ENCODE data around the gene MAPK8. TPM values are rescaled to one million over a fixed set of nuclear protein-coding genes. Genes with fewer than 3 reads are reported as not detected.

MAPK8 gene
- total RNA-seq, 1 donor from 2014 or later = 46.9 TPM

DNA sequence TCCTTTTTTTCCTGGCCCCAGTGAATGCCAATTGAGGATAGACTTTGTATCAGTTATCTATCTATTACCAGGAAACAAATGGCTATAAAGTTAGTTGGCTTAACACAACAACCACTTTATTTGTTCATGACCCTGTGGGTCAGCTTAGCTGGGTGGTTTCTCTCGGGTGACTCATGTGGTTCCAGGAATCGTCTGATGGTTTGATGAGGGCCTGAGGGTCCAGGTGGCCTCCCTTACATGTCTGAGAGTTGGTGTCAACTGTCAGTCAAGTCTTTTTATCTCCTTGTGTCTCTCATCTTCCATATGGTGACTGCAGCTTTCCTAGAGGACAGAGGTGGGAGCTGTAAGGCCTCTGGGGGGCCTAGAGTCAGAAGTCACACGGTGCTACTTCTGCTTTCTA lies 15.3 kb upstream of the MAPK8 start:
- DNase-seq (ENCODE audit: low read depth, low spot score) = no peak

DNA sequence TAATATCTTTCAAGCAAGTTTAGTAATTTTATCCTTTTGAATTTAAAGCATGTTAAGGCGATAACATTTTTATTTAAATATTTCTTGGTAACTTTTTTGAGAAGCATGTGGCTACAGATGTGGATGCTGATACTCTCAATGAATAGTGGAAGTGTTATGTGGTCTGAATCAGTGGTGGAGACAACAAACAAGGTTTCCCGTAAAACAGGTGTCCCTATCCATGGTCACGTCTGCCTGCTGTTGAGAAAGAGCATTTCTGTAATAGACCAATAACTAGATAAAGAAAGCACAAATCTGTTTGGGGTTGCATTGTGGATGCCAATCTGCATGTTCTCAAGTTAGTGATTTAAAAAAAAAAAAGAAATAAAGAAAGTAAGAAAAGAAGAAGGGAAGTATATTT lies 13.9 kb upstream of the MAPK8 start:
- no peak for DNase-seq (ENCODE audit: low read depth, low spot score)

- no peak for DNase-seq (ENCODE audit: low read depth, low spot score)
Observed at GRCh38 chr10:48294431-48294830, 12.0 kb upstream of the MAPK8 start.

DNA sequence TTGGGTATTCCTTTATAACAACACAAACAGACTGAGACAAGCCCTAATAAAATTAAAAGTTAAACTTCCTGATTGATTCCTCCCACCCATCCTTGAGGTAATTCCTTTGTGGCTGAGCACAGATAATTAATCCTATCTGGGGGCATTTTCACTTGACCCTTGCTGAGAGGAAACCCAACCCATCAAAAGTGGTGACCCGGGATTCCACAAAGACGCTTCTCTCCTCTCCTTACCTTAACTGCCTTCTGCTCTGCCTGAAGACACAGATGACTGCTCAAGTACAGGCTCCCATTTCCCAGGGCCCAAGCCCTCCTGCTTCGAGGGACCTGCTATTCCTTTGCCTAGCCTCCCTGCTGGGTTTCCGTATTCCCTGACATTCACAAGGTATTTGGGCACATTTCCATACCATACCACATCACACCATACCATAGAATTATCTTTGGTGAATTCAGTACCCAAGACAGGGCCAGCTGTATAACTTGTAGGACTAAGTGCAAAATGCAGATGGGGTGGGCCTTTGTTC lies 9.8 kb upstream of the MAPK8 start:
- no peak for DNase-seq (ENCODE audit: low read depth, low spot score)

DNA sequence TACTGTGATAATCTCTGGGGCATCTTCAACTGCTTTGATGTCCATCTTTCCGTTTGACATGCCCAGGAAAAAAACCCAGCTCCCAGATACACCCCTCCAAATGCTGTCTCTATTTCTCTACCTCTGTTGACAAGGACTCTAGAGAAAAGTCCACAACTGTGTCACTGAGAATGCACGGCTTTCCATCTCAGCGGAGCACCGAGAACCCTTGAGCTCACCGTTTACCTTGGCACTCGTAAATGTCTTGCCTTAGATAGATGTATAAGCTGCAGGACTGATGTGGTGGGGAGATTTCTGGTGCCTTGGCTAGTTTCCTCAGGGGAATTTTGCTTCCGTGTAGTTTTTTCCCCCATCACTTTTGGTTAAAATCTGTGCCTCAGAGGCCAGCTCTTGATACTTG lies 7.4 kb upstream of the MAPK8 start:
- no peak for DNase-seq (ENCODE audit: low read depth, low spot score)

- no peak for DNase-seq (ENCODE audit: low read depth, low spot score)
Observed at GRCh38 chr10:48299692-48300091, 6.8 kb upstream of the MAPK8 start.

- DNase-seq (ENCODE audit: low read depth, low spot score) = no peak
Observed at GRCh38 chr10:48300556-48300955, 5.9 kb upstream of the MAPK8 start.

- DNase-seq (ENCODE audit: low read depth, low spot score) = no peak
Observed at GRCh38 chr10:48302515-48303476, 3.7 kb upstream of the MAPK8 start.

- DNase-seq (ENCODE audit: low read depth, low spot score) = no peak
Observed at GRCh38 chr10:48305905-48306264, 592 bp upstream of the MAPK8 start.

DNA sequence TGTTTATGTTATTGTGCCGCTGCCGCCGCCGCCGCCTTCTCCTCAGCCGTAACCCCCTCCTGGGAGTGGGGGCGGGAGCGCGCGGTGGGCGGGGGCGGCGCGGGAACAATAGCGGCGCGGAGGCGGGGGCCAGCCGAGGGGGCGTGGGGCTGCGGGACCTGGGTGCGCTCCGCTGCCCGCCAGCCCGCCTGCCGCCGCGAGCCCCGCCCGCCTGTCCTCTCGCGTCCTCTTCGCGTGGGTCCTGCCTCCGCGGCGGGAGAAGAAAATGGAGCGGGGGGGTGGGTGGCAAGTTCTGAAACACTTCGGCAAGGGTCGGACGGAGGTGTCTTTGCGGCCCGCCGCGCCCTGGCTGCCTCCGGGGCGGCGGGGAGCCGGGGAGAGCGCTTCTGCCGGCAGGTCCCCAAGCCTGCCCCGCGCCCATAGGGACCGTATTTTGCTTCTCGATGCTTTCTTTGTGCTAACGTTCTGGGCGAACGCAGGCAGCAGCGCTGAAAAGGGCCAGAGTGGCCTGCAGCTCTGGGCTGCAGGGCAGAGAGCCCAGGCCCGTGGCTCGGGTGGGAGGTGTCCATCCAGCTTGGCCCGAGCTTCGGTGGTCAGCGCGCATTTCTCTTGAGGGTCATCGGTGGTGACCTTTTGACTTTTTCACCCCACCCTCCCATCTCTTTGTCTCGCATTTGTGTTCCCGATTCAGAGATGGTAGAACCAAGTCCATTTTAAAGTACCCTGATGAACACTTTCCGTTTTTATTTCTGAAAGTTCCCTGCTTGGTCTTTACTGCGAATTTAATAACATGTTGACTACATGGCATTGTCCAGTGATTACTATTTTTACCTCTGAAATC lies 613 bp downstream of the MAPK8 start:
- no peak for DNase-seq (ENCODE audit: low read depth, low spot score)

GRCh38 chr10:48307711-48308018 lies 1.2 kb downstream of the MAPK8 start:
- DNase-seq (ENCODE audit: low read depth, low spot score) = no peak

- no peak for DNase-seq (ENCODE audit: low read depth, low spot score)
Observed at GRCh38 chr10:48309711-48310226, 3.3 kb downstream of the MAPK8 start.

GRCh38 chr10:48314107-48314506 lies 7.6 kb downstream of the MAPK8 start:
- DNase-seq (ENCODE audit: low read depth, low spot score) = no peak

DNA sequence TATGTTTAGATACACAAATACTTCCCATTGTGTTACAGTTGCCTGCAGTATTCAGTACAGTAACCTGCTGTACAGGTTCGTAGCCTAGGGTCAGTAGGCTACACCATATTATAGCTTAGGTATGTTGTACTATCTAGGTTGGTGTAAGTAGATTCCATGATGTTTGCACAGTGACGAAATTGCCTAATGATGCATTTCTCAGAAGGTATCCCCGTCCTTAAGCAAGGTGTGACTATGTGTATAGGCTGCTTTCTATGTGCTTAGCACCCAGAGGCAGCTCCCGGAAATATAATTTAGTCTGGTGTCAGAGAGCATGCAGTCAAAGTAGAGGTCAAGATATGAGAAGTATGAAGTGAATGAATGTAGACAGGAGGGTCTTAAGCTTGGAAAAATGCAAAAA lies 9.8 kb downstream of the MAPK8 start:
- no peak for DNase-seq (ENCODE audit: low read depth, low spot score)

GRCh38 chr10:48317321-48317990 lies 11.0 kb downstream of the MAPK8 start:
- DNase-seq (ENCODE audit: low read depth, low spot score) = no peak

DNA sequence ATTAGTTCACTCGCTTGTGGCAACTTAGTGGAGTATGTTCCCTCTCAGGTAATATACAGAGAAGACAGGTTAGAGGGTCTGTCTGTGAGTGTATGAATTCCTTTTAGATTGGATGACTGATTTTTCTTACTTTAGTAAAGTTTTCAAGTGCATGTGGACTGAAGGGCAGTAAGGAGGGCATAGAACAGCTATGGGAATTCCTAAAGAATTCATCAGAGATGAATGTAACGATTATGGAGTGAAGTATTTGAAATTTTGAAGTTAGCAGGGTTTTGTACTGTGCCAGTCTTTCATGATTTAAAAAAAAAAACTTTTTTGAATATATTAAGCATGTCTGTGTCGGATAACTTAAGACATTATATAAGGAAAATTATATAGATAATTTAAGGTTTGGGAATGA lies 15.5 kb downstream of the MAPK8 start:
- DNase-seq (ENCODE audit: low read depth, low spot score) = no peak

GRCh38 chr10:48324580-48324979 lies 18.1 kb downstream of the MAPK8 start:
- no peak for DNase-seq (ENCODE audit: low read depth, low spot score)

DNA sequence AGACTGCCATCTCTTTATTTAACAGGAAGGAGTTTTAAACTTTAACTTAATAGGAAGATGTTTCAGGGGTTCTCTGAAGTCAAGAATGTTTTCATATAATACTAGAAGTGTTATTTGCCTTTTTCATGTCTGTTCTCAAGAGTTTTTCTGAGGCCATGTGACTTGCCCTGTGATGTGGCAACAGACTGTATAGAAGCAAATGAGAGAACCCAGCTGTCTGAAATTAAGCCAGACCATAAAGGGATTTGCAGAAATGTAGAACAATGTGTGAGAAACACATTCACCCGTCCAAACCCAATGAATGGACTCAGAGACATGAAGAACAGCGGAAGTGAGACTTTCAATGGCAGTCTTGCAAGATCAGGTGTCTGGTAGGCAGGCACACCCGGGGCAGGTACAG lies 23.8 kb downstream of the MAPK8 start:
- DNase-seq (ENCODE audit: low read depth, low spot score) = no peak

- no peak for DNase-seq (ENCODE audit: low read depth, low spot score)
Observed at GRCh38 chr10:48331436-48331835, 25.0 kb downstream of the MAPK8 start.

DNA sequence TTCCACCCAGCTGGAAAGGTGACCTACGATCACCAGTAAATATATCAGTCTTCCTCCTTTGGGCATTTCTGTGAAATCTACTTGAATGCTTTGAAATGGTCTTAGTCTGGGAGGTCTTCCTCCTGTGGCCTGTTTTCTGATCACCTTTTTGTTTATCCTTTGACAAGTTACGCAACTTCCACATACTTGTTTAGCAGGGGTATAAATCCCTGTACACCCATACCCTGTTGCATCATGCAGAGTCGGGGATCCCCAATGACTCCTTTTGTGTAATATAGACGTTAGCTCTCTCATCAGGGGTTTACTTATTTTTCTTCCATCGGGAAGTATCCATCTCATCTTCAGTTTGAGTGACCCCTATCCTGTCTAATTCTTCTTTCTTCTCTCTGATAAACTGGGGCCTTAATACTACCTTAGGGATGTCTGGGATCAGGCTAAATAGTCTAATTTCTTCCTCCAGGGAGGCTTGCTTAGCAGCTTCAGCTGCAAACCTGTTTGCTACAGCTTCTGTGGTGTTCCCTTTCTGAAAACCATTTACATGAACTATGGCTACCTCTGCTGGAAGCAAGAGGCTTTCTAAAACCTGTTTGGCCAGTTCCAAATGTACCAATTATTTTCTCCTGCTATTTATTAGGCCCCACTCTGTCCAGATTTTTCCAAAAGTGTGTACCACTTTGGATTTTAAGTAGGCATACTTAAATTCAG lies 25.8 kb downstream of the MAPK8 start:
- no peak for DNase-seq (ENCODE audit: low read depth, low spot score)

DNA sequence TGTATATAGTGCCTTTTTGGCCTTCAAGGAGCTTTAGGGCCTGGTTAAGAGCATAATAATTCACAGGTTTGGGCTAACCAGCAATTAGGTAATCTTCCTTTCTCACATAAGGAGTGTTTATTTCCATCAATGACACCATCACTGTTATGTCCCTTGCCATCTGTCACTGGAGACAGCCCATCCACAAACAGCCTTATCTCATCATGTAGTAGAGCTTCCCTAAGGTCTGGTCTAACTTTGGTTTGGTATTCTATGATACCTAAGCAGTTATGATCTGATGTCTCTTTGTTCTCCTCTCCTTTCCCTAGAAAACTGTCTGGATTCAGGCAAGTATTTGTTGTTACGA lies 26.4 kb downstream of the MAPK8 start:
- DNase-seq (ENCODE audit: low read depth, low spot score) = no peak

Measured in pulmonary artery endothelial cell (primary cell).